Neural cell (in vitro differentiated cells): ENCODE measurements around the gene RNF144B. TPM values are rescaled to one million over a fixed set of nuclear protein-coding genes. Genes with fewer than 3 reads are reported as not detected.

ENCODE experiments used
- H2AFZ ChIP-seq: fragments of 200-600, 300-800 bp; sonication (generic), shearing (Covaris generic); 2 replicates; pipeline ENCODE4 v1.6.0; 2014; ENCODE audit warnings: low read depth, mild to moderate bottlenecking, antibody characterized with exemption, low read length, moderate library complexity
- H3F3A ChIP-seq: fragments of 200-600 bp; shearing (Covaris generic); 2 replicates; pipeline ENCODE4 v1.6.1; 2016; ENCODE audit warnings: mild to moderate bottlenecking, moderate library complexity, mixed read lengths, antibody characterized with exemption, low read length; ENCODE audit not compliant: insufficient read depth, poor library complexity, severe bottlenecking
- H3K27ac ChIP-seq: fragments of 200-600, 300-800 bp; sonication (generic), shearing (Covaris generic); 2 replicates; pipeline ENCODE4 v1.5.1; 2014; ENCODE audit warnings: mild to moderate bottlenecking, low read length, moderate library complexity
- H3K27me3 ChIP-seq: fragments of 300-800, 200-600 bp; sonication (generic), shearing (Covaris generic); 2 replicates; pipeline ENCODE4 v1.6.0; 2014; ENCODE audit warnings: mild to moderate bottlenecking, low read depth, low read length, moderate library complexity; ENCODE audit not compliant: insufficient read depth
- H3K36me3 ChIP-seq: fragments of 300-800, 200-600 bp; sonication (generic), shearing (Covaris generic); 2 replicates; pipeline ENCODE4 v1.5.1; 2014; ENCODE audit warnings: mild to moderate bottlenecking, antibody characterized with exemption, low read length, moderate library complexity; ENCODE audit not compliant: insufficient read depth
- H3K4me2 ChIP-seq: fragments of 300-800, 200-600 bp; sonication (generic), shearing (Covaris generic); 2 replicates; pipeline ENCODE4 v1.6.0; 2014; ENCODE audit warnings: mild to moderate bottlenecking, low read length
- H3K4me3 ChIP-seq: fragments of 300-800, 200-600 bp; sonication (generic), shearing (Covaris generic); 2 replicates; pipeline ENCODE4 v1.5.1; 2014; ENCODE audit warnings: mild to moderate bottlenecking, low read length, moderate library complexity
- H3K79me2 ChIP-seq: fragments of 200-600 bp; shearing (Covaris generic); replicated peaks from 2 replicates; pipeline ENCODE4 v1.6.0; 2014; ENCODE audit warnings: mild to moderate bottlenecking, low read length, moderate library complexity; ENCODE audit not compliant: insufficient read depth
- H3K9ac ChIP-seq: fragments of 300-800, 200-600 bp; sonication (generic), shearing (Covaris generic); 2 replicates; pipeline ENCODE4 v1.6.1; 2016; ENCODE audit warnings: mild to moderate bottlenecking, low read length, mixed read lengths
- H3K9me2 ChIP-seq: fragments of 200-600 bp; shearing (Covaris generic); 2 replicates; pipeline ENCODE4 v1.6.1; 2016; ENCODE audit warnings: mild to moderate bottlenecking, low read length, mixed read lengths; ENCODE audit not compliant: insufficient read depth
- H3K9me3 ChIP-seq: fragments of 200-600, 300-800 bp; sonication (generic), shearing (Covaris generic); 2 replicates; pipeline ENCODE4 v1.6.1; 2016; ENCODE audit warnings: mild to moderate bottlenecking, mixed run types, low read length, moderate library complexity, mixed read lengths
- H4K20me1 ChIP-seq: fragments of 200-600 bp; shearing (Covaris generic); 2 replicates; pipeline ENCODE4 v1.6.1; 2016; ENCODE audit warnings: mild to moderate bottlenecking, mixed run types; ENCODE audit not compliant: insufficient read depth
- CTCF ChIP-seq: fragments of 450-650 bp; IDR thresholded peaks from 2 replicates; pipeline ENCODE4 v1.5.1; 2014; ENCODE audit warnings: antibody characterized with exemption, mild to moderate bottlenecking, moderate library complexity; ENCODE audit not compliant: poor library complexity, severe bottlenecking
- EP300 ChIP-seq: fragments of 450-650 bp; conservative IDR thresholded peaks from 2 replicates; pipeline ENCODE4 v1.6.1; 2014; ENCODE audit warnings: antibody characterized with exemption, mild to moderate bottlenecking, moderate library complexity; ENCODE audit not compliant: poor library complexity, severe bottlenecking
- EZH2 ChIP-seq: fragments of 200-600, 300-800 bp; shearing (Covaris generic), sonication (generic); IDR thresholded peaks from 2 replicates; pipeline ENCODE4 v1.6.1; 2014; ENCODE audit warnings: antibody characterized with exemption, low read length, borderline replicate concordance, mild to moderate bottlenecking; ENCODE audit not compliant: insufficient read depth, poor library complexity, severe bottlenecking
- MXI1 ChIP-seq: fragments of 450-650 bp; conservative IDR thresholded peaks from 2 replicates; pipeline ENCODE4 v1.6.1; 2014; ENCODE audit warnings: antibody characterized with exemption, mild to moderate bottlenecking; ENCODE audit not compliant: poor library complexity, severe bottlenecking
- POLR2AphosphoS5 ChIP-seq: IDR thresholded peaks from 2 replicates; pipeline ENCODE4 v1.6.1; 2012
- RAD21 ChIP-seq: fragments of 450-650 bp; conservative IDR thresholded peaks from 2 replicates; pipeline ENCODE4 v1.6.1; 2014; ENCODE audit warnings: antibody characterized with exemption, mild to moderate bottlenecking, moderate library complexity
- REST ChIP-seq: IDR thresholded peaks from 2 replicates; pipeline ENCODE4 v1.6.1; 2012; ENCODE audit warnings: borderline replicate concordance
- SMC3 ChIP-seq: fragments of 450-650 bp; conservative IDR thresholded peaks from 2 replicates; pipeline ENCODE4 v1.6.1; 2014; ENCODE audit warnings: antibody characterized with exemption, mild to moderate bottlenecking, moderate library complexity; ENCODE audit not compliant: poor library complexity
- TAF1 ChIP-seq: IDR thresholded peaks from 2 replicates; pipeline ENCODE4 v1.6.1; 2012; ENCODE audit warnings: low read depth
- polyA plus RNA-seq: library from polyadenylated mRNA; depleted of rRNA; stranded (reverse); fragments of >200 nt; gene quantifications from 2 replicates; pipeline ENCODE4 v1.2.3, GENCODE V29; 2014

Gene RNF144B
- polyA plus RNA-seq, 1 donor from 2014 or later, result 0.15 TPM

- Histone ChIP-seq H3K9ac (no peak overlapping the region), H3K4me3 (no peak overlapping the region), H3K36me3 (no peaks in the 10 kb centered on the region), H4K20me1 (no peaks in the 10 kb centered on the region), H3K27me3 (no peaks in the 10 kb centered on the region), H3K27ac (no peak overlapping the region), H2AFZ (no peak overlapping the region), H3K4me2 (no peak overlapping the region), H3K9me2 (no peaks in the 10 kb centered on the region), H3K79me2 (no peaks in the 10 kb centered on the region), H3F3A (no peaks in the 10 kb centered on the region), H3K9me3 (no peaks in the 10 kb centered on the region)
- TF ChIP-seq POLR2AphosphoS5 (no peak), EP300 (no peak), SMC3 (no peak), TAF1 (no peak), CTCF (no peak), REST (no peak), MXI1 (no peak), RAD21 (no peak), EZH2 (no peak)
Measured at GRCh38 chr6:18485660-18486435, 98.7 kb downstream of the RNF144B start.

GRCh38 chr6:18488004-18488403, 100.9 kb downstream of the RNF144B start:
- TF ChIP-seq POLR2AphosphoS5, result no peak
- TF ChIP-seq RAD21, result no peak
- no peak overlapping the region for H3K9ac ChIP-seq
- no peak overlapping the region for H2AFZ ChIP-seq
- H3K27ac ChIP-seq, result no peak overlapping the region
- H3K9me3 ChIP-seq, result no peaks in the 10 kb centered on the region
- H4K20me1 ChIP-seq, result no peaks in the 10 kb centered on the region
- H3K4me3 ChIP-seq, result no peak overlapping the region
- H3K9me2 ChIP-seq, result no peaks in the 10 kb centered on the region
- H3K4me2 ChIP-seq, result no peak overlapping the region
- H3K36me3 ChIP-seq, result no peaks in the 10 kb centered on the region
- H3K27me3 ChIP-seq, result no peaks in the 10 kb centered on the region
- H3K79me2 ChIP-seq, result no peaks in the 10 kb centered on the region
- no peaks in the 10 kb centered on the region for H3F3A ChIP-seq
